HG03045 (cell line): ENCODE data around the gene HAVCR2.
"Not testable (repeated sequence)": the region's sequence is repeated elsewhere in the genome, so short reads cannot be mapped to it uniquely, and the experiment has no call there.

ENCODE experiments used
- ATAC-seq: cut with Tn5 transposase; IDR thresholded peaks from one replicate; pipeline ENCODE4 v1.9.1; 2021; ENCODE audit warnings: mild to moderate bottlenecking, moderate library complexity; ENCODE audit not compliant: unreplicated experiment

The HAVCR2 gene

DNA sequence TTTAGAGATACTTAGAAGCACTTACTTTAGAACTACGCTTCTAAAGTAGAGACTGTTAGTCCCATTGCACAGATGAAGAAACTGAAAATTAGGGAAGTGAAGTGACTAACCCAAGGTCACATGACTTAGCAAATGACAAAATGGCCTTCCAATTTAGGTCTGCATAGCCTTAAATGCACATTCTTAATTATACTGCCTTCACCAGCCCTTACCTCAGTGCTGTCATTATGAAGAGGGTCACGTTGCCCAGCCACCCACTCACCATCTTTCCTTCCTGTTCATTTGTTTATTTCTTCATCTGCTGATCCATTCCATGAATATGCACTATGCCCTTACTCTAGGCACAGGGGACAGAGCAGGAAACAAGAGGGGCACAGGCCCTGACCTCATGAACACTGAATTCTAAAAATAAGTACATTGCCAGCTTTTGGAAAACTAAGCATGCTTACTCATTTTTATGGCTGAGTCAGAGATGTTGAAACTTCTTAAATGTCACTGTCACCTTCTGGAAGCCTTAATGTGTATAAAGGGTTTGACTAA is 8.6 kb downstream of the HAVCR2 start:
- ATAC-seq: no peak

- no peak for ATAC-seq
These were observed 20.4 kb downstream of the HAVCR2 start for GRCh38 chr5:157088342-157088990.

DNA sequence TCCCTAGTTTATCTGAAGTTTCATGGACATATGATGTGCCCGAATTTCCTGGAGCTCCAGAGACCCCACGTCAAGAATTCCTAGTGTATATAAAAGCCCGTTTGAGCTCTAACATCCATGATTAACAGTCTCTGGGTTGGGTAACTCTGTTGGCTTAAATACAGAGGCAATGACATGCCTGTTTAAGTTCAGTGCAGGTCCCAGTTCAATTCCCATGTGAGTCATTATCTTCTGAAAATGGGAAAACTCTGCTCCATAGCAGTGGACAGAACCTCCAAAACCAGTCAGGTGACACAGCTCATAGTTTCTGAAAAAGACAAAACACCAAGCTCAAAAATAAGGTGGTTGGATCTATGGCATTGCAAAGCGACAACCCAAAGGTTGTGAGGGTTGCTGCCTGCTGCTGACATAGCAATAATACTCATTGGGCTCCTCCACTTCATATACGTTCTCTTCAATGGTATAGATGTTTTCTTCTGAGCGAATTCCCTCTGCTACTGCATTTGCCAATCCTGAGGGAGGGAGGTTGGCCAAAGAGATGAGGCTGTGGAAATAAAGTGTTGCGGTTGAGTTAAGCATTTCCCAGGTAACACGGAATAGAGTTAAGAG is 22.0 kb downstream of the HAVCR2 start:
- ATAC-seq: no peak

DNA sequence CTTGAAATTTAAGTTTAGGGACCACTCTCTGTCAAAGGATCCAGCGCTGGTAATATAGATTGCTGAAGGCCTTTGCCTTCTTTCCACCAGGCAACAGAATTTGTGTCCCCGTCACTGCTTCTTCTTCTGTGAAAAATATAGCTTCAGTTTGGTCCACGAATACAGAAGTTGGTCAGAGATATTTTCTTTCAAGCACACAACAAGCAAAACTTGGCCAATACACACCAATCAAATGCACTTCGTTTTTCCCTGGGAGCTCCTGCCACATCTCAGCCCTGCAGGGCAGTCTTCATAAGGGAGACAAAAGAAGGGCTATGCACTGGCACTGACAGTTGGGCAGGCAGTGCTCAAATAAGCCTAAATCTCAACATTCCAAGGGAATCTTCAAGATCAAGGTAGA is 22.9 kb downstream of the HAVCR2 start:
- no peak for ATAC-seq

DNA sequence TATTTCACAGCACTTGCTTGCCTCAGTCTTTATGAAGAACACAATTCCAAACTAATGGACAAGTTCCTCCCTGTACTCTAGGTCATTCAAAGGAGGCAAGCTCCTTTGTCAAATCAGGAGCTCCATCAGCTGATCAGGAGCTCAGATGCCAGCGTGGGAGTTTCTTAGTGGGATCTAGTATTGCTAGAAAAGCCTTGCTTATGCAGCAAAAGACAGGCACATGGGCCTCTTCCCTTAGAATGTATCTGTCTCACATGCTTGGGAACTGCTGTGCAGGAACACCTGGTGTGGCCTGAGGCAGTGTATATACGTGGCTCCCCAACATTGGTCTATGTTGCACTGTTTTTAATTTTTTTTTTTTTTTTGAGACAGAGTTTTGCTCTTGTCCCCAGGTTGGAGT is 28.6 kb downstream of the HAVCR2 start:
- no peak for ATAC-seq

DNA sequence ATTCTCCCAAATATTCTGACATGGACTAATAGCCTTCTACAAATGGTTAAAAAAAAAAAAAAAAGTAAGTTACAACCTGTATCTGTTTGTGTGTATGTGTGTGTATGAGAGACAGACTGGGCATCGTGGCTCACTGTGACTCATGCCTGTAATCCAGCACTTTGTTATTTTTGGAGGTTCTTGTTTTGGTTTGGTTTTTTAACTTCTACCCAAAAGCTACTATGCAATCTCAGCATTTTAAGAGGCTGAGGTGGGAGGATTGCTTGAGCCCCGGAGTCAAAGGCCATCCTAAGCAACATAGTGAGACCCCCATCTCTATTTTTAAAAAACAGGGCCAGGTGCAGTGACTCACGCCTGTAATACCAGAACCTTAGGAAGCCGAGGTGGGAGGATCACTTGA is 32.3 kb downstream of the HAVCR2 start:
- ATAC-seq: no peak

- ATAC-seq: no peak
These were observed 36.3 kb downstream of the HAVCR2 start for GRCh38 chr5:157072508-157072907.

DNA sequence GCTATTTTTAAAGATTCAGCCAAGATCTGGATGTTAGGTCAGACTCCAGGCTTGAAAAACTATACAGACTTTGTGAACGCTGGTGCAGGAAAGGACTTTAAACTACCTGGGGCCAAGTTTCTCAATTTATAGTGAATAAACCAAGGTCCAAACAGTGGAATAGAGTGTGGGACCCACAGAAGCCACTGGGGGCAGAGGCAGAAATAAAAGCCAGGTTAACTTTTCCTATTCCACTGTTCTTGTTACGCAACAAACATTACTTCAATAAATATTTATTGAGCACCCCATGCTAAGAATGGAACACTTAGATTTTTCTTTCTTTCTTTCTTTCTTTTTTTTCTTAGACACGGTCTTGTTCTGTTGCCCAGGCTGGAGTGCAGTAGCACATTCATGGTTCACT is 38.9 kb downstream of the HAVCR2 start:
- ATAC-seq: no peak

DNA sequence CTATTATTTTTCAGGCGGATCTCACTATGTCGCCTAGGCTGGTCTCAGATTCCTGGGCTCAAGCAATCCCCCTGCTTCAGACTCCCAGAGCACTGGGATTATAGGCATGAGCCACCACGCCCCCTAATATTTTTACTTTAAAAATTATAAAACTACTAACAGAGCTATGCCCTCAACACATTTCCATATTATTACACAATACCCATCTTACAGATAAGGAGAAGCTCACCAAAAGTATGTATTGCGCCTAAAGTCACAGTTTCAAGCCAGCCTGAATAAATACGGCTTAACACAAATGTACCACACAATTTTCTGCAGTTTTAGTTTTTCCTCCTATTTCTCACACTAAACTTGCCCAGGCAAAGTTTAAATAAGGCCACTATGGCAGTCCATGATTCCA is 40.1 kb downstream of the HAVCR2 start:
- ATAC-seq: no peak

- no peak for ATAC-seq
These were observed 40.5 kb downstream of the HAVCR2 start for GRCh38 chr5:157068339-157068738.

DNA sequence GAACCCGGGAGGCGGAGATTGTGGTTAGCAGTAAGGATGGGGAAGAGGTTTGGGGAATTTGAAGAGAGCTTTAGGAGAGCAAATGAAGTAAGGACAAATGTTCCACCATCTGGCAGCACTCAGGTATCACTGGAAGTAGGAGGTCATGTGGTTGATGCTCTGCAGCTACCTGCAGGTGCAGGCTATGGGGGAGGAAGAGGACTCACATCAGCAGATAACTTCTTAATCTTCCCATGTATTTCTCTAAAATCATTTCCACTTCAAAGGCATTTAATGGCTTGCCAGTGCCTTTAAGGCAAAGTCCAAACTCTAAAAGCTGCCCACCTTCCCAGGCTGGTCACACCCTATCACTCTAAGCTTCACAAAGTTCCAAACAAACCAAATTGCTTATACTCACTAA is 41.8 kb downstream of the HAVCR2 start:
- no peak for ATAC-seq

DNA sequence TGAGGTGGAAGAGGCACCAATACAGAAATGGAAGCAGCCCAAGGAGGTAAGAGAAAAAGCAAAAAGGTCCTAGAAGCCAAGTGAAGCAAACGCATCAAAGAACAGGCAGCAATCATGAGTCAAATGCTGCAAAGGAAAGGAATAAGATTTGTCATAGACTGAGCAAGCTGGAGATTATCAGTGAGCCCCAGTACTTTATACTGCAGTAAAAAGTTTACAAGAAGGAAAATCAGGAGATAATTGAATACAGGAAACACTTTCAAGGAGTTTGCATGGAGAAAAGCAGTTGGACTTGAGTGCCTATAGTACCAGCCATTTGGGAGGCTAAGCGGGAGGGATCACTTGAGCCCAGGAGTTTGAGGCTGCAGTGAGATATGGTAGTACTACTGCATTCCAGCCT is 42.8 kb downstream of the HAVCR2 start:
- no peak for ATAC-seq

DNA sequence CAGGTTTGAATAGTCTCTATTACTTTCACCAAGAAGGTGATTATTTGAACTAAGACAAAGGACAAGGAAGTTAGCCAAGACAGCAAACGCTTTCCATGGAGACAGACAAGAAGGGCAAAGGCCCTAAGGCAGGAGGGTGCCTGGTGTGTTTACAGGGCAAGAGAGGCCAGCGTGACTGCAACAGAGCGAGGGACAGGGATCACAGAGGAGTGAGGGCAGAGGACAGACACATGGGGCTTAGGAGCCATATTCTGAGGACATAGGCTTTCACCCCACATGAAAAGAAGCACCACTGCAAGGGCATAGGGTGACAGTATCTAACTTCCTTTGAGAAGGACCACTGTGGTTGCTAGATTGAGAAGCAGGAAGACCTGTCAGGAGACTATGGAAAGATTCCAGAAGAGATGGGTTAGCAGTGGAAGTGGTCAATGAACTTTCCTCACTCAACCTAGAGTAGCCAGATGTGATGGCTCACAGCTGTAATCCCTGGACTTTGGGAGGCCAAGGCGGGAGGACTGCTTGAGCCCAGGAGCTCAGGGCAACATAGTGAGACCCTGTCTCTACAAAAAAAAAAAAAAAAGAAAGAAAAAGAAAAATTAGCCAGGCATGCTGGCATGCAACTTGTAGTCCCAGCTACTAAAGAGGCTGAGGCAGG is 44.9 kb downstream of the HAVCR2 start:
- ATAC-seq: no peak

DNA sequence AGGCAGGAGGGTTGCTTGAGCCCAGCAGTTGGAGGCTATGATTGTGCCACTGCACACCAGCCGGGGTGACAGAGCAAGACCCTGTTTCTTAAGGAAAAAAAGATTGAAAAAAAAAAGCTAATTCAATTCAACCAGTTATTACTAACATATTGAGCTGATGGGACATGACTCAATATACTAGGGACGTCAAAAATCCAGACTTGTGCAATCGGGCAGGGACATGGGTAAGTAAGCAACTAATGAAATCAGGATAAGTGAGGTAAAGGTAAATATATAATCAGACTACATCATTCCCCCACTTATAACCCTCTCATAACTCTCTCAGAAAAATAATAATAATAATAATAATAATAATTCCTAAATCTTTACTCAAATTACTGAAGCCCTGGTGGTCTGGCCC is 49.0 kb downstream of the HAVCR2 start:
- ATAC-seq: no peak

GRCh38 chr5:157059093-157059539 is 49.7 kb downstream of the HAVCR2 start, which contains the start of gene HAVCR1:
Gene HAVCR1 (minus strand): TSS chr5:157059116. CDS start chr5:157057943, 1,173 bp downstream.
- ATAC-seq: no peak

DNA sequence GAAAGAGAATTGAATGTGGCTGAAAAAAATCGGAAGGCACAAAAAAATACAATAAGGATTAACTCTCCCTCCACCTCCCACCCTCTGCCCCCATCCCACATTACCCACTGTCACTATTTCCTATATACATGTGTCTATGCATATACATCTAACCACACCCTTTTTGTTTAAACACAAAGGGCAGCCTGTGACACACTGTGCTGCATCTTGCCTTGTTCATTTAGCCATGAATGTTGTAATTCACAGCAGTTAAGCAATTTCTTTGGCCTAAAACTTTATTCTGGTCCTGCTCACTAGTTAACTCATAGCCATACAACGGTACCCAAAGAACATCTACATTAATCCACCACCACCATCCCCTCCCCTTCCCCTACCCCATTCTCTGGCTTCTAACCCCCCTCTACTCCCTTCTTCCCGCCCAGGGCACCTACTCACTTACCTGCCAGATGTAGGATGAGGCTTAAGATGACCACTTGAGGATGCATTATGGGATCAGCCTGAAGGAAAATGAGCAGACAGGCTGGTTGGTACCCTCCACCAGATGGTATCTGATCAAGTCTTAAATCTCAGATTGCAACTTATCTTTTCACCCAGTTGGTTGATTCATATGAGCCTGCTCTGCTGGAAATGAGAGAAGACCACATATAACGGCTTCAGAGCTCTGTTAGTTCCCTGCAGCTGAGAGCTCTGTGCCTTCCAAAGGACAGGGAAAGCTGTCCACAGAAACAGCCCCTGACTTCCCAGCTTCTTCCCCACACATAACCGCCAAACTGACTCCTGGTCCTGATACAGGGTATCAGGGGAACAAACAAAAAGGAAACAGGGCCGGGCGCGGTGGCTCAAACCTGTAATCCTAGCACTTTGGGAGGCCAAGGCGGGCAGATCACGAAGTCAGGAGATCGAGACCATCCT is 51.1 kb downstream of the HAVCR2 start:
- no peak for ATAC-seq

DNA sequence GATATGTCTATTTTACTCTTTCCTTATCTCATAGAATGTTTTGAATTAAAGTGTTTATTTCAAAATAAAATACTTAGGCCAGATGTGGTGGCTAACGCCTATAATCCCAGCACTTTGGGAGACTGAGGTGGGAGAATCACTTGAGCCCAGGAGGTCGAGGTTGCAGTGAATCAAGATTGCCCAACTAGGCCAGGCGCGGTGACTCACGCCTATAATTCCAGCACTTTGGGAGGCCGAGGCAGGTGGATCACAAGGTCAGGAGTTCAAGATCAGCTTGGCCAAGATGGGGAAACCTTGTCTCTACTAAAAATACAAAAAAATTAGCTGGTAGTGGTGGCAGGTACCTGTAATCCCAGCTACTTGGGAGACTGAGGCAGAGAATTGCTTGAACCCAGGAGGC is 52.0 kb downstream of the HAVCR2 start:
- not testable (repeated sequence) for ATAC-seq

DNA sequence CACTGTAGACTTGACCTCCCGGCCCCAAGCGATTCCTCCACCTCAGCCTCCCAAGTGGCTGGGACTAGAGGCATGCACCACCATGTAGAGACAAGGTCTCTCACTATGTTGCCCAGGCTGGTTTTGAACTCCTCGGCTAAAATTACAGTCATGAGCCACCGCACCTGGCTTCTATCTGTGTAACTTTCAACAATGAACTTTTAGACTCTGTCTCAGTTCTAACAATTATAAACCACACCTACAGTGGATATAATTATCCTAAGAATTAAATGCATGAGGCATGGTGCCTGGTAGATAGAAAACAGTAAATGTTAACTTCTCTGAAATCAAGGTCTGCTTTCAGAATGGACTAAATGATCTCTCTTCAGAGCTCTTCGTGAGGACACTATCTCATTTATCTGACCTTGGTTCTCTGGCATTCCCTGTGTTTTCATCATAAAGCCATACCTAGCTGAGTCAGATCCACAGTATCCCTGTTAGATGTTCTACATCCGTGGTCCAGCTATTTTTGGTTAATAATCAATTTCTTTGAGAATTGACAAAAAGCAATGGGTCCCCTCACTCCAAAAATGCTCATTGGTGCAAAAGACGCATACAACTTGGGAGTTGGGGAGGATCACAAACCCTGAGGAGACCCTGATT is 57.1 kb downstream of the HAVCR2 start:
- no peak for ATAC-seq

GRCh38 chr5:157050050-157050449 is 58.8 kb downstream of the HAVCR2 start:
- ATAC-seq: no peak

DNA sequence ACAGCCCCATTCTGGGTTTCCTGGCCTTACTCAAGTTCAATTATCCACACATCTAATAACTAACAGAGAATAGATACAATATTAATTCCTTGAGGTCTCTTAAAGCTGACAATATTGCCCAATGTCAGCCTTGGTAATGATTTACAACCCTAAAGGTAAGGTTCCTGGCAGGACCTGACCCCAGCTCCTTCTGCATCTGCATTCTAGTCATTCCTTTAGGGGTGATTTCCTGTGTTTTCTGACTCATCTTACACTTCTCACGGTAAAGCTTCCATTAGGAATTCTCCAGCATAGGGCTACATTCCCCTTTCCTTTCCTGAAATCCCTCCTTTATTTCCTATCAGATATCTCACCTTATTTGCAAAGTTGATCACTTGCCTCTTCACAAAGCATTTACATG is 59.2 kb downstream of the HAVCR2 start:
- ATAC-seq: no peak
